HUES48 (cell line): ENCODE results near the gene NOL6.

Source experiments
- H3K27ac ChIP-seq: one replicate; pipeline ENCODE4 v1.7.0; 2013; ENCODE audit warnings: low read depth, low read length, inconsistent platforms
- H3K27me3 ChIP-seq: 2 replicates; pipeline ENCODE4 v1.6.1; 2013; ENCODE audit warnings: mild to moderate bottlenecking, low read length; ENCODE audit not compliant: control insufficient read depth, insufficient read depth
- H3K36me3 ChIP-seq: 2 replicates; pipeline ENCODE4 v1.6.1; 2013; ENCODE audit warnings: low read length; ENCODE audit not compliant: control insufficient read depth, insufficient read depth
- H3K4me1 ChIP-seq: 2 replicates; pipeline ENCODE4 v1.6.1; 2013; ENCODE audit warnings: mild to moderate bottlenecking, low read length; ENCODE audit not compliant: control insufficient read depth, insufficient read depth
- H3K4me3 ChIP-seq: 2 replicates; pipeline ENCODE4 v1.5.1; 2013; ENCODE audit warnings: mild to moderate bottlenecking, low read depth, low read length
- H3K9ac ChIP-seq: 2 replicates; pipeline ENCODE4 v1.6.1; 2013; ENCODE audit warnings: mild to moderate bottlenecking, low read depth, low read length, moderate library complexity
- H3K9me3 ChIP-seq: 2 replicates; pipeline ENCODE4 v1.6.1; 2013; ENCODE audit warnings: low read length; ENCODE audit not compliant: control insufficient read depth, insufficient read depth

NOL6 gene

GRCh38 chr9:33440204-33440603 is 33.5 kb downstream of the NOL6 start:
- no peak overlapping the region for H3K27ac ChIP-seq
- no peaks in the 10 kb centered on the region for H3K4me1 ChIP-seq
- no peaks in the 10 kb centered on the region; the same call in 1 of the 2 replicates for H3K27me3 ChIP-seq
- H3K36me3 ChIP-seq = no peaks in the 10 kb centered on the region
- H3K4me3 ChIP-seq = no peak overlapping the region
- H3K9me3 ChIP-seq = no peaks in the 10 kb centered on the region
- no peak overlapping the region for H3K9ac ChIP-seq

GRCh38 chr9:33439731-33440130 is 34.0 kb downstream of the NOL6 start:
- Histone ChIP-seq H3K27ac (no peak overlapping the region), H3K36me3 (no peaks in the 10 kb centered on the region), H3K4me3 (no peak overlapping the region), H3K27me3 (no peaks in the 10 kb centered on the region), H3K9me3 (no peaks in the 10 kb centered on the region), H3K4me1 (no peaks in the 10 kb centered on the region), H3K9ac (no peak overlapping the region)

- no peak overlapping the region for H3K27ac ChIP-seq
These were observed 34.6 kb downstream of the NOL6 start for GRCh38 chr9:33438926-33439680.

GRCh38 chr9:33437898-33438297 is 35.8 kb downstream of the NOL6 start:
- H3K36me3 ChIP-seq = no peaks in the 10 kb centered on the region
- no peaks in the 10 kb centered on the region for H3K4me1 ChIP-seq
- H3K9me3 ChIP-seq = no peaks in the 10 kb centered on the region
- H3K9ac ChIP-seq = no peak overlapping the region
- no peak overlapping the region for H3K27ac ChIP-seq
- no peaks in the 10 kb centered on the region for H3K27me3 ChIP-seq
- no peak overlapping the region for H3K4me3 ChIP-seq

More at GRCh38 chr9:33438926-33439680, 34.6 kb downstream of the NOL6 start:
- Histone ChIP-seq H3K9ac (no peak overlapping the region), H3K9me3 (no peaks in the 10 kb centered on the region), H3K27me3 (no peaks in the 10 kb centered on the region), H3K4me1 (no peaks in the 10 kb centered on the region), H3K4me3 (no peak overlapping the region), H3K36me3 (no peaks in the 10 kb centered on the region)

GRCh38 chr9:33437205-33437604 is 36.5 kb downstream of the NOL6 start:
- no peaks in the 10 kb centered on the region for H3K27me3 ChIP-seq
- no peaks in the 10 kb centered on the region for H3K9me3 ChIP-seq
- H3K27ac ChIP-seq = no peak overlapping the region
- H3K36me3 ChIP-seq = no peaks in the 10 kb centered on the region
- H3K9ac ChIP-seq = no peak overlapping the region
- no peak overlapping the region for H3K4me3 ChIP-seq
- H3K4me1 ChIP-seq = no peaks in the 10 kb centered on the region

- Histone ChIP-seq H3K9me3 (no peaks in the 10 kb centered on the region), H3K36me3 (no peaks in the 10 kb centered on the region), H3K4me1 (no peaks in the 10 kb centered on the region), H3K27ac (no peak overlapping the region), H3K27me3 (no peaks in the 10 kb centered on the region), H3K9ac (no peak overlapping the region), H3K4me3 (no peak overlapping the region)
These were observed 37.3 kb downstream of the NOL6 start for GRCh38 chr9:33436445-33436844.

- no peak overlapping the region for H3K9ac ChIP-seq
- H3K9me3 ChIP-seq = no peaks in the 10 kb centered on the region
- no peaks in the 10 kb centered on the region for H3K36me3 ChIP-seq
- no peak overlapping the region for H3K27ac ChIP-seq
- no peaks in the 10 kb centered on the region for H3K4me1 ChIP-seq
- no peaks in the 10 kb centered on the region for H3K27me3 ChIP-seq
- H3K4me3 ChIP-seq = no peak overlapping the region
These were observed 37.9 kb downstream of the NOL6 start for GRCh38 chr9:33435821-33436277.

GRCh38 chr9:33434317-33435105 is 39.2 kb downstream of the NOL6 start:
- Histone ChIP-seq H3K27me3 (no peaks in the 10 kb centered on the region), H3K9me3 (no peaks in the 10 kb centered on the region), H3K4me1 (no peaks in the 10 kb centered on the region), H3K9ac (no peak overlapping the region), H3K36me3 (no peaks in the 10 kb centered on the region), H3K4me3 (no peak overlapping the region), H3K27ac (no peak overlapping the region)

GRCh38 chr9:33433871-33434270 is 39.9 kb downstream of the NOL6 start:
- Histone ChIP-seq H3K27ac (no peak overlapping the region), H3K9me3 (no peaks in the 10 kb centered on the region), H3K9ac (no peak overlapping the region), H3K4me1 (no peaks in the 10 kb centered on the region), H3K36me3 (no peaks in the 10 kb centered on the region), H3K27me3 (no peaks in the 10 kb centered on the region), H3K4me3 (no peak overlapping the region)

GRCh38 chr9:33431420-33431819 is 42.3 kb downstream of the NOL6 start:
- Histone ChIP-seq H3K9me3 (no peaks in the 10 kb centered on the region), H3K4me1 (no peaks in the 10 kb centered on the region)

GRCh38 chr9:33430942-33431341 is 42.8 kb downstream of the NOL6 start:
- no peaks in the 10 kb centered on the region for H3K36me3 ChIP-seq
- no peaks in the 10 kb centered on the region for H3K4me1 ChIP-seq
- H3K9ac ChIP-seq = no peak overlapping the region
- H3K4me3 ChIP-seq = no peak overlapping the region
- no peak overlapping the region for H3K27ac ChIP-seq
- H3K9me3 ChIP-seq = no peaks in the 10 kb centered on the region
- H3K27me3 ChIP-seq = no peaks in the 10 kb centered on the region

More at GRCh38 chr9:33431420-33431819, 42.3 kb downstream of the NOL6 start:
- Histone ChIP-seq H3K36me3 (no peaks in the 10 kb centered on the region), H3K9ac (no peak overlapping the region), H3K27ac (no peak overlapping the region), H3K4me3 (no peak overlapping the region), H3K27me3 (no peaks in the 10 kb centered on the region)
